Cardiac fibroblast (primary cell): ENCODE measurements around the gene TINAGL1.

Source experiments
- DNase-seq, 2 donors: peaks; one replicate each; pipeline versions ENCODE4 v3.0.0 to v3.0.0-alpha.2; 2010; ENCODE audit warnings: low read depth in 2 of 2
- H3K4me3 ChIP-seq, 2 donors: replicated peaks in 1 of 2; 1 replicate in 1 of 2; 2 replicates in 1 of 2; pipeline ENCODE4 v1.5.1; 2011; ENCODE audit warnings: low read depth in 2 of 2, low read length in 2 of 2, mild to moderate bottlenecking in 2 of 2, moderate library complexity in 1 of 2
- CTCF ChIP-seq: IDR thresholded peaks from one replicate; pipeline ENCODE4 v1.5.1; 2011; ENCODE audit warnings: low read depth, mild to moderate bottlenecking, low read length, inconsistent platforms

Gene TINAGL1

DNA sequence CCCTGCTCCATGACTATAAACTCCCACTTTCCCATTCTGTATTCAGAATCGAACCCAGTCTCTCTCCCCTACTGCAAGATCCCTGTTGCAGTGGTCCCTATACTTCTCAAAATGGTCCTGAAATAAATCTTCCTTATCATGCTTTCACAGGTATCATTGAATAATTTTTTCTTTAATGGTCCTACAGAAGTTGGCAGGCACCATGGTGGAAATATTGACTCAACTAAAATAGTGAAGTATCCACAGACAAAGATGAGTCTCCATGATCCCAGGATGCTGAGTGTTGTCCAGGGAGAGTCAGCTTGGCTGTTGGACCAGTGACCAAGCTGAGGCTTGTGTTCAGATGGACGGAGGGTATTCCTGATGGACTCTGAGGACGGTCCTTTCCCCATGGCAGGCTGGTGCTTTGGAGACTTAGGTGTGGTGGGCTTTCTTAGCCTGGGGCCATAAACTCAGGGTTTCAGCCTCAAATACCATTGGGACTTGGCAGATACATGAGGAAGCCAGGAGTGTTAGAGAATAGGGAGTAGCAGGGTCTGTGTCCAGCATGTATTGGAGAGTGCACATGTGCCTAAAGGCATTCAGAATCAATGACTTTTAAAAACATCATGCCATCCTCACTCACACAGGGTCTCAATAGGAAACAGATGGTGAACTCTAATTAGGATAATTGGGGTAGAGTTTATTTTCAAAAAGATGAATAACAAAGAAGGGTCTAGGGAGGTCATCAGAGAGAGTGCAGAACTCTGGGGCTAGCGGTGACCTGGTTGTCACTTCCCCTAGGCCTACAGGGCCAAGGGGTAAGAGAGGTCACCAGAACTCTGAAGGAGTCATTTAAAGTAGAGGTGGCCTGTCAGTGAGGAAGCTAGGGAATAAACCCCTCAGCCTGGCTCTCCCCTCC, 19.8 kb downstream of the TINAGL1 start:
- DNase-seq, result no peak
- TF ChIP-seq CTCF, result no peak
- H3K4me3 ChIP-seq, result no peak overlapping the region

DNA sequence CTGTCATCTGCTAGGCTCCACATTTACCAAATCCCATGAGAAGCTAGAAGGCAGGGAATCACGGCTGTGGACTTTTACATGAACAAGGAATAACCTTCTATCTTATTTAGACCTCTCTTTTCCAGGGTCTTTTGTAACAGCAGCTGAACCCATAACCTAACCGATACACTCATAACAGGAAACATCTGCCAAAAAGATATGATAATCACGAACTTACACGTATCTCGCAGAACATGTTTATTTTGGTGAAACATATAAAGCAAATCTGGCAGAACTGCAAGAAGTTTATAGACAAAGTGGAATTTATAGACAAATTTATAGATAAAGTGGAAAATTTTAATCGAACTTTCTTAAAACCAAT, 20.4 kb downstream of the TINAGL1 start:
- TF ChIP-seq CTCF, result no peak
- no peak for DNase-seq
- H3K4me3 ChIP-seq, result no peak overlapping the region

DNA sequence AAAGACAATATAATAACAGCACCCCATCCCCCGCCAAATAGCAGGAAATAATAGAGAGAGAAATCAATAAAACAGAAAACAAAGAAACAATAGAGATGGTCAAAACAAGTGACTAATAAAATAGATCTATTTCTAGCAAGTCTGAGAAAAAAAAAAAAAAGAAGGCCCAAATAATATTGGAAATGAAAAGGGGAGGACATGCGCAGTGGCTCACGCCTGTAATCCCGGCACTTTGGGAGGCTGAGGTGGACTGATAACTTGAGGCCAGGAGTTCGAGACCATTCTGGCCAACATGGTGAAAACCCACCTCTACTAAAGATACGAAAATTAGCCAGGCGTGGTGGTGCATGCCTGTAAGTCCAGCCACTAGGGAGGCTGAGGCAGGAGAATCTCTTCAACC, 22.7 kb downstream of the TINAGL1 start:
- TF ChIP-seq CTCF, result no peak
- DNase-seq, result no peak

GRCh38 chr1:31600641-31601040, 24.3 kb downstream of the TINAGL1 start:
- no peak for TF ChIP-seq CTCF
- no peak for DNase-seq
- no peak overlapping the region for H3K4me3 ChIP-seq

More for the DNA sequence above, 22.7 kb downstream of the TINAGL1 start:
- H3K4me3 ChIP-seq, result no peak overlapping the region

DNA sequence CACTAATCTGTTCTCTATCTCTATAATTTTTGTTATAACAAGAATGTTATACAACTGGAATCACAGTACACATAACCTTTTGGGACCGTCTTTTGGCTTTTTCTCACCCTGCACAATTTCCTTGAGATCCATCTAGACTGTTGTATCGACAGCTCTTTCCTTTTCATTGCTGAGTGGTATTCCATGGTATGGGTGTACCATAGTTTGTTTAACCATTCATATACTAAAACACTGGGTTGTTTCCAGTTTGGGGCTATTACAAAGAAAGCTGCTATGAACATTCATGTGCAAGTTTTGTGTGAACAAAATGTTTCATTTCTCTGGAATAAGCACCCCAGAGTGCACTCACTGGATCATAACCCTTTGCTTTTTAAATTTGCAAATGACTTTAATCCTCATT, 25.8 kb downstream of the TINAGL1 start:
- no peak for TF ChIP-seq CTCF
- DNase-seq, result no peak
- H3K4me3 ChIP-seq, result no peak overlapping the region

GRCh38 chr1:31605908-31606427, 29.7 kb downstream of the TINAGL1 start:
- peak; percentile 46 to 91 for DNase-seq
- no peak for TF ChIP-seq CTCF
- H3K4me3 ChIP-seq, result no peak overlapping the region

DNA sequence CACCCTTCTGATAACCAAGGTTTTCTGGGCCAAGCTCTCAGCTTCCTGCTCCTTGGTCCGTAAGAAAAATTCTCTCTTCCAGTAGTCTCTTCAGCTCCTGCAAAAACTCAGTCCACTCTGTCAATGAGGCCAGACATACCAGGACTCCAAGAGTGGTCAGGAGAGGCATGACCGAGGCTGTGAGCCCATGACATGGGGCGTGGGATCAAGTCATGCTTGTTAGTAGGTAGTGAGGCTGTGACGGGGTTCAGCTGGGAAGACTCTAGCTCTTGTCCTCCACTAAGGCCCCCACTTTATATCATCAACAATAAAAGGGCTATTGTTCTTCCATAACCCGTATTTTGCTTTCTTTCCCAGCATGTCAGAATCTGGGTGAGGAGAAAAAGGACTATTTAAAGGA, 31.0 kb downstream of the TINAGL1 start:
- no peak for DNase-seq
- no peak overlapping the region for H3K4me3 ChIP-seq
- TF ChIP-seq CTCF, result no peak
